Measurements from ENCODE around the gene UPF3A.

GRCh38 chr13:114288157-114288591 lies 6.8 kb downstream of the UPF3A start:
- no peak for TF ChIP-seq POLR2A (IDR thresholded peaks at IDR 0.05)
- TF ChIP-seq CTCF (IDR thresholded peaks at IDR 0.05 in 8 of 11, conservative IDR thresholded peaks at IDR 0.05 in 3 of 11), result no peak
- no peak for TF ChIP-seq POLR2AphosphoS5 (IDR thresholded peaks at IDR 0.05)
